Cortex of kidney (tissue), 1 donor: Measurements from ENCODE around the gene IQGAP2.

ENCODE experiments used
- DNase-seq: peaks from one replicate; lab custom pipeline; 2025; lab: John Stamatoyannopoulos, UW

Gene IQGAP2

DNA sequence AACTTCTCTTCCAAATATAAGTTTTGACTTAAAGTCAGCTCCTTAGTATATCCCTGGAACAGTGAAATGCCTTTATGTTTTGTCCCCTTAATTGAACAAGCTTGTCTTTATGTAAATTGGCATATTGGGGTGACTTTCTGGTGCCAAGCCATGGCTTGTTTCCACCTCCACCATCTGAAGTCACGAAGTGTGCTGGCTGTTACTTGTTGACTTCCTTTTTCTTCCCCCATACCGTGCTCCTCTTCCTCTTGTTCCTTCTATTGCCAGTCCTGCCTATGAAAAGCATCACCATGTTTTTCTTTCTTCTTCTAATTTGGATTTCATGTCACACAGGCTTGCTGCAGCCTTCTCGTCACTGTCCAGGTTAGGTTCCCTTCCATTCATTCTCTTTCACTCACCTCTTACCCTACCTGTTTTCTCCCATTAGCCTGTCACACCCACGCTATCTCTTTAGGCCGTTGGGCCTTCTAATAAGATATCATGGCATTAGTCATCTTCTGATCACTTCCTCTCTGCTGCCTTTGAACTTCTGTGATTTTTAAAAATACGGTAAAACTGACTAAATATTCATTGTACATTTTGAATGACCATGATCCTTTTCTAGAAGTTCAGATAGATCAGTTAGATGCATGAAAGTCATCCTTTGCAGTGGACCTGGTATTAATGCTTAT, 48.1 kb downstream of the IQGAP2 start:
- no peak for DNase-seq

DNA sequence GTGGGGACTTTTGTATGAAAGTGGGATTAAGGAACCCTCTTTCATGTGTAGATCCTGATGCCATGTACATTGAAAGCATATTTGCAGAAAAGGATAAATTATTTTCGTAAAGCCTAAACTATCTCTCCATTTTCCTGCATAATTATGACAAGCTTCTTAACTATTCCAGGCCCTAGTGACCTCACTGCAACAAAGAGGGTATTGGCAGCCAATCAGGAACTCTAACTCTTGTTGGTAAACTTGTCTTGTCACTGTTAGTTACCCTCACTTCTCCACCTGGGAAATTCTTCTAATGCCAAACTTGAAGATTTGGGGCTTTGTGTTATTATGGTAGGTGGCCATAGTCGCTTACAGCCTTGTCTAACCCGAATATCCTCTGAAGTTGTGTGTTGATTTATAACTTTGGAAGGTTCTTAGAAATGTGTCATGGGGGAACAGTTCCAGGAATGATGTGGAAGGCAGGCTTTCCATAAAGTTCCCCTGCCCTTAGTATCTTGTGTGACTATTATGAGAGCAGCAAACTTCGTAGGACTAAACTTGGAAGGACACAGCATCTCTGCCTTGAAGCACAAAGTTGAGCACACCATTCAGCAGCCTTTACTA, 52.5 kb downstream of the IQGAP2 start:
- DNase-seq, result no peak

- no peak for DNase-seq
Observed at GRCh38 chr5:76456258-76456657, 53.2 kb downstream of the IQGAP2 start.

DNA sequence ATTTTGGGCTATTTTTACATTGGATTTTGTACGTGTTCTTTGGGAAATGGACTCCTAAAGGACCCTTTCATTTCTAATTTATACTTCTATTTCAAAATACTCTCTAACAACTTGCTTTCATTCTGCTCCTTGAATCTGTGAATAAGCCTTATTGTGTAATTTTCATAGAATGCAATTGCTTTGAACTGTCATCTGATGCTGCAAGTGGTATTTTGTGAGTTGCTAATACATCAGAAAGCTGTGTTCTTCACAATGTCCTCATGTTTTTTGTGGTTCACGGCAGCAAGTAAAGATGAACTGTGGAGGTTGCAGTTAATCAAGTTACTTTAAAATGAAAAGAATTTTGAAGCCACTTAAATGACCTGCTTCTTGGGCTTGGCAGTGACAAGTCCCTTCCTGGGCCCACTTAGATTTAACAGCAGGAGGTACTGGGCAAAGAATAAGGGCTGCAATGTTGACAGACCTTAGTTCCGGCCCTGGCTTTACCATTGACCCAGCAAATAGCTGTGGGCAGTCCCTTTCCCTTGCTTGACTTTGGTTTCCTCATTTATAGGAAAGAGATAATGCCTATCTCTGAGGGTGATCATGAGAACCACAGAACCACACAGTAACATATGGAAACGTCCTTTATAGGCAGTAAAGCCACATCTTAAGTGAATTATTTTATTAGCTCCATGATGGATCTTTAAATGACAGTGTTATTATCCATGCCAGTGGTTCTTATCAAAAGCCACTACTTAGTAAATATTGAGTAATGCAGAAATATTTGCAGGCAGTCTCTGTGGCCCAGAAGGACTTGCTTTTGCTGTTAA, 54.8 kb downstream of the IQGAP2 start:
- DNase-seq, result no peak

GRCh38 chr5:76458486-76458830, 55.4 kb downstream of the IQGAP2 start:
- no peak for DNase-seq

DNA sequence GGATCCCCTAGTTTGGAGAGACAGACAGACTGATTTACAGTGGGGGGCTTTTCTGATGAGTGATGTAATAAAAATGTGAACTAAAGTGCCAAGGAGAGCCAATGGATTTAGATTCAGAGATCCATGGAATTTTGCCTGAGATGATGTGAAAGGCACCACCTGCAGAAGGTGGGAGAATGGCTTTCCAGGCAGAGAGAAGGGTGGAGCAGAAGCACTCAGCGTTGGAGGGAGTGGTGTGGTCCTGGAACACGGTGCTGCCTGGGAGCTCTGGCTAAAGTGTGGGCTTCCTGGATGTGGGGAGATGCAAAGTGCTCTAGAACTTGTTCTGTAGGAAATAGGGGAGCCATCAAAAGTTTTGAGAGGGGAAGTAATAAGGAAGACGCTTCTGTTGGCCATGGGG, 57.0 kb downstream of the IQGAP2 start:
- DNase-seq, result no peak

GRCh38 chr5:76462097-76462667, 59.1 kb downstream of the IQGAP2 start:
- DNase-seq, result no peak

DNA sequence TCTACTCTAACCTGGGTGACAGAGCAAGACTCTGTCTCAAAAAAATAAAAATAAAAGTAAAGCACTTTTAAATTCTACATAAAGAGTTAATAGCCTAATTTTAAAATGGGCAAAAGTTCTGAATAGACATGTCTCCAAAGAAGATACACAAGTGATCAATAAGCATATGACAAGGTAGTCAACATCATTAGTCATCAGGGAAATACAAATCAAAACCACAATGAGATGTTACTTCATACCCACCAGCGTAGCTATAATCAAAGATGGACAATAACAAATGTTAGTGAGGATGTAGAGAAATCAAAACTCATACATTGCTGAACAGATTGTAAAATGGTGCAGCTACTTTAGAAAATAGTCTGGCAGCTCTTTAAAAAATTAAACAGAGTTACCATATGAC, 64.1 kb downstream of the IQGAP2 start:
- DNase-seq, result no peak

- no peak for DNase-seq
Observed at GRCh38 chr5:76468635-76469425, 65.7 kb downstream of the IQGAP2 start.

GRCh38 chr5:76469656-76470290, 66.7 kb downstream of the IQGAP2 start:
- no peak for DNase-seq

GRCh38 chr5:76470976-76471375, 67.9 kb downstream of the IQGAP2 start:
- DNase-seq, result no peak

DNA sequence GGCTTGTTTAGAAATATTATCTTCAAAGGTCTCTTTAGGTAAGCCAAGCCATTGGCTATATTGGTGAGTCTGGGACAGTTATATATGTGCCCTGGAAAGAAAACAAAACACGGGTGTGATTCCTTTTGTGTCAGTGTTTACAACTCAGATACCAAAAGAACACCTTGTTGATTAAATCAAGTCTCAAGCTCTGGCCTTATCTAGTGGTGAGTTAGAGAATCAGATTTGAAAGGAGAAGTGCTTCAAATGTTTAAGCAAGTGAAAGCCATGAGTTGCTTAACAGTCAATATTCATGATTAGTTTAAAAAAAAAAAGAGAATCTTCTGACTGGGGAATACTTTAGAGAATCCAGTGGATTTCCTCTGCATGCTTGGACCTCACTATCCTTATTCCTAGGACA, 68.3 kb downstream of the IQGAP2 start:
- no peak for DNase-seq

DNA sequence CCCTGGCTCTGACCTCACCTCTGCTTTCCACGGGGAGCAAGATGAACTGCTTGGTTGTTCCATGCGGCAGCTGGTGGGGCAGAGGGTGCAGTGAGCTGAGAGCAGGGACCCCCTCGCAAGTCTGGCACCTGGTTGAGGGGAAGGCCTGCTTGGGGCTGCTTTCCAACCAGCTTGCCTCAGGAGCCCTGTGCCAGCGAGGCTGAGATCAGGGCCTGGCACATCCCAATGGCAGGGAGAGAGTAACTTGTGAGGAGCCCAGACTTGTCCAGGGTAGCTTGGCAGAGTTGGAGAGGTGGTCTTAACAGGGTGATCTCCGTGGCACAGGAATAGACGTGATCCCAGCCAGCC, 68.9 kb downstream of the IQGAP2 start:
- DNase-seq, result no peak

DNA sequence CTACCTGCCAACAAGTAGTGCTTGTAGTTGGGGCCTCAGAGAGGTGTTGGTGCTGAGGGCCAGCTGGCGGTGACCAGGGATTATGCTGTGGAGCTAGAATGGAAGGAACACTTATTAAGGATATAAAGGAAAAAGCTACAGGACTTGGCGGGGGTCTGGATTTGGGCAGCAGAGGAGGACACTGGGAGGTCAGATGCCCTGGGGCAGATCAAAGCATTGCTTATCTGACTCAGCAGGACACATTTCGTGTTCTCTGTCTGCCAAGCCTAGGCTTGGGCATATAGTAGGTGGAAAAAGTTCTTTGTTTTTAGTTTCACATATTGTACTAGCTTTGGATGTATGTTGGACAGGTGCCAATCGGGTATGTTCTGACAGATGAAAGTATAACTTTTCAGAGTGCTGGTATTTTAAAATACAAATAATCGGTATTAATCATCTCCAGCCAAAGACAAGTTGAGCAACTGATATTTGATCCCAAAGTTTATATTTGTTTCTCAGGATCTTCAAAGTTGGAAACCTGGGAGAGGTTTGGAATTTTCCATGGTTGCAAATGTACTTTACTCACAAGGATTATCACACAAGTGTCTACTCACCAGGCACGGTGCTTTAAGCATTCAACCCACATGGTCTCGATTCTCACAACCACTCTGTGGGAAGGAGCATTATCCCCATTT, 69.4 kb downstream of the IQGAP2 start:
- DNase-seq, result no peak

DNA sequence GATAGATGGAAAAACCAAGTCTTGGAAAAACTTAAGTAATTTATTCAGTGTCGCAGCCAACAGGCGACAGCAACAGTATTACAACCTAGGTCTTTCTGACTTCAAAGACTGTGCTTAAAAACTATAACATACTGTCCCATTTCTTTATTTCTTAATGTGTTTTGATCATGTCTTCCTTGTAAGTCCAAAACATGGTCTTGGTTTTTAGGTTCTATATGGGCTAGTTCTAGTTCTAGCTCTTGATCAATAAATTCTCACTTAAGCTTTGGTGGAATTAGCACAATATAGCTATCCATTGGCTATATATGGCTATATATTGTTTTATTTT, 69.9 kb downstream of the IQGAP2 start:
- no peak for DNase-seq

- no peak for DNase-seq
Observed at GRCh38 chr5:76473661-76474060, 70.6 kb downstream of the IQGAP2 start.

DNA sequence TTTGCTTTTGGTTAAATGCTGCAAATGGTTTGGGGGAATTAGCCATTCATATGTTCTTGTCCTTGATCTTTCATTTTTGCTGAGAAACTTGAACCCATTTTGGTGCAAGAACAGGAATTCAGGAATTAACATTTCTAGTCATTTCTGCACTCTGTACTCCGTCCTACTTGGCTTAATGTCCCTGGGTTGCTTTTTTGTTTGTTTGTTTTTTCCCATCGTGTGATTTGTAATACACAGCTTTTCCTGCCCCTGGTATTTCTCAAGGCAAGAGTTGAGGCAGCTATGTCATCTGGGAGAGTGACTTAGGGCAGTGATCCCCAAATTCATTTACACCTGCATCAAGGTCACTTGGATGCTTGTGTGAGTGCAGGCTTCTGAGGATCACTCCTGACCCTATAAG, 71.3 kb downstream of the IQGAP2 start:
- no peak for DNase-seq

- no peak for DNase-seq
Observed at GRCh38 chr5:76475385-76475784, 72.3 kb downstream of the IQGAP2 start.

- DNase-seq, result no peak
Observed at GRCh38 chr5:76475936-76476335, 72.9 kb downstream of the IQGAP2 start.

GRCh38 chr5:76476474-76477038, 73.5 kb downstream of the IQGAP2 start:
- no peak for DNase-seq

DNA sequence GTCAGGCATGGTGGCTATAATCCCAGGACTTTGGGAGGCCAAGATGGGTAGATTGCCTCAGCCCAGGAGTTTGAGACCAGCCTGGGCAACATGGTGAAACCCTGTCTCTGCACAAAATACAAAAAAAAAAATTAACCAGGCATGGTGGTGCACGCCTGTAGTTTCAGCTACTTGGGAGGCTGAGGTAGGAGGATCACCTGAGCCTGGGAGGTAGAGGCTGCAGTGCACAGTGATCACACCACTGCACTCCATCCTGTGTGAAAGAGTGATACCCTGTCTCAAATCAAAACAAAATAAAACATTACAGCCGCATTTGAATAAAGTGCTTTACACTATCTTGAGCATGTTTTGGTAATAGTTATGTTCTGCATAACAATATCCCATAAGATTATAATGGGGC, 74.0 kb downstream of the IQGAP2 start:
- DNase-seq, result no peak
